ENCODE measurements around the gene ZMYM2.
"Not testable (repeated sequence)": the region's sequence is repeated elsewhere in the genome, so short reads cannot be mapped to it uniquely, and the experiment has no call there.

ZMYM2 gene

GRCh38 chr13:19982447-19983043 is 24.0 kb downstream of the ZMYM2 start:
- no peak for DNase-seq (ENCODE audit: low read depth)

DNA sequence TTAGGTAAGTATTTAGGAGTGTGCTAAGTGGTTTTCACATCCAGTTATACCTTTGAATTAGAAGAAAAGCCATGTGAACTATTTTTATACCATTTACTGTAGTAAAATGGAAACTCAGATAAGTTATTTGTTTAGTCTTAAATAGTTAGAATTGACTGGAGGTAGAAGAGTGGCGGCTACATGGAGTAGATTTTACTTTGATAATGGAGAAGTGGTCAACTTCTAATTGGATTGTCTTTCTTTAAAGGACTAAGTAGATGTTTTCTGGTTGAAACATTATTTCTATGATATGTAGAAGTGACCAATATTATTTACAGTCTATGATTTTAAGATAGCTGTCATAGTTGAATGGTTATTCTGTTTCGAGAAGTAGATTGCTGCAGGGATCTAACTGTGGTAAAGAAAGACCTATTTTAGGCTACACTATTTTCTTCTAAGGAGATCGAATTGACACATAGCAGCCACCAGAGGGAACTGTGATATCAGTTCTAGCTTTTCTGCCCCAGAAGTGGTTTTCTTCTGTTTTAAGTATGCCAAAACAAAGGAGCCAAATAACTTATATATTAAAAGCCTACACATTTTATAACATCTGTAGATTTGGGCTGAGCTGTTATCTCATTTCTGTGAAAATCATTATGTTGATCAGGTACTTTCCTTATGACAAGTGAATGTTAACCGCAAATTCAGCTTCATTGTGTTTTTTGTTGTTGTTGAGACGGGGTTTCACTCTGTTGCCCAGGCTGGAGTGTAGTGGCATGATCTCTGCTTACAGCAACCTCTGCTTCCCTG is 26.1 kb downstream of the ZMYM2 start:
- no peak for DNase-seq (ENCODE audit: low read depth)

DNA sequence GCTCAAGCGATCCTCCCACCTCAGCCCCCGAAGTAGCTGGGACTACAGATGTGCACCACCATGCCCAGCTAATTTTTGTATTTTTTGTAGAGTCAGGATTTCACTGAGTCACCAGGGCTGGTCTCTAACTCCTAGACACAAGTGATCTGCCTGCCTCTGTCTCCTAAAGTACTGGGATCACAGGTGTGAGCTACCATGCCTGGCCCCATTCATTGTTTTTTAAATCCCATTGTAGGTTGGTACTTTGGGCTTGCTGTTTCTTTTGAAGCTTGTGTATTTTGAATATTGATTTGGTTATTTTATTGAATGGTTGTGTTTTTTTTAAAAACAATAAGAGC is 26.7 kb downstream of the ZMYM2 start:
- DNase-seq (ENCODE audit: low read depth) = no peak

- no peak for DNase-seq (ENCODE audit: low read depth)
Observed at GRCh38 chr13:19991531-19991930, 33.0 kb downstream of the ZMYM2 start.

- no peak for DNase-seq (ENCODE audit: low read depth)
Observed at GRCh38 chr13:19993024-19993423, 34.5 kb downstream of the ZMYM2 start.

DNA sequence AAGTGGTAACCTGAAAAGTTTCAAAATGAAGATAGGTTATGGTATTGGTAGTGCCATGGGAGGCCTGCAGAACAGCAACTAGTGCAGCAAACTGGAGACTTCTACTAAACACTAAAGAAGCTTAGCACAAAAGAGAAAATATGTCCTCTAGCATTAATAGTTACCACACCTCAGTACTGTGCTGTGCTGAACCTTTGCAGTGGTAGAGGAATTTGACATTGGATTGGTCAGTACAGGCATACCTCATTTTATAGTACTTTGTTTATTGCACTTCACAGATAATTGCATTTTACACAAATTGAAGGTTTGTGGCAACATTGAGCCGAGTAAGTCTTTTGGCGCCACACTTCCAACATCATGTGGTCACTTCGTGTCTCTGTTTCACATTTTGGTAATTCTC is 40.4 kb downstream of the ZMYM2 start:
- no peak for DNase-seq (ENCODE audit: low read depth)

DNA sequence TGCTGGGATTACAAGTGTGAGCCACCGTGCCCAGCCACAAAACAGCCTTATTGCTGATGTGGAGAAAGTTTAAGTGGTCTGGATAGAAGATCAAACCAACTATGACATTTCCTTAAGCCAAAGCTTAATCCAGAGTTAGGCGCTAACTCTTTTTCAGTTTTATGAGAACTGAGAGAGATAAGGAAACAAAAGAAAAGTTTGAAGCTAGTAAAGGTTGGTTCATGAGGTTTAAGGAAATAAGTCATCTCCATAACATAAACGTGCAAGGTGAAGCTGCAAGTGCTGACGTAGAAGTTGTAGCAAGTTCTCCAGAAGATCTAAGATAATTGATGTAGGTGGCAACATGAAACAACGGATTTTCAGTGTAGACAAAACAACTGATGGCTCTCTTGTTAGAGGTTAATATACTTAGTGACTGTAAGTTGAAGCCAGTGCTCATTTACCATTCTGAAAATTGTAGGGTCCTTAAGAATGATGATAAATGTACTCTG is 41.6 kb downstream of the ZMYM2 start:
- no peak for DNase-seq (ENCODE audit: low read depth)

- DNase-seq (ENCODE audit: low read depth) = no peak
Observed at GRCh38 chr13:20001366-20002190, 43.1 kb downstream of the ZMYM2 start.

- no peak for DNase-seq (ENCODE audit: low read depth)
Observed at GRCh38 chr13:20002787-20003186, 44.3 kb downstream of the ZMYM2 start.

DNA sequence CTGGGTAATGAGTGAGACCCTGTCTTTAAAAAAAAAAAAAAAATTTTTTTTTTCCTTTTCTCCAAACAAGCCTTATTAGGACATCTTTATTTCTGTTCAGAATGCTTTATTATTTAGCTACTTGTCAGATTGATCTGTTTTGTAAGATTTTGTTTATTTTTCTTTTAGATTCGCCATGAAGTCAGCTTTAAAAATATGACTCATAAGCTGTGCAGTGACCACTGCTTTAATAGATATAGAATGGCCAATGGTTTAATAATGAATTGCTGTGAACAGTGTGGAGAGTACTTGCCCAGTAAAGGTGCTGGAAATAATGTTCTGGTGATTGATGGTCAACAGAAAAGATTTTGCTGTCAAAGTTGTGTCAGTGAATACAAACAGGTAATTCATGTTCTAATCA is 47.7 kb downstream of the ZMYM2 start:
- no peak for DNase-seq (ENCODE audit: low read depth)

DNA sequence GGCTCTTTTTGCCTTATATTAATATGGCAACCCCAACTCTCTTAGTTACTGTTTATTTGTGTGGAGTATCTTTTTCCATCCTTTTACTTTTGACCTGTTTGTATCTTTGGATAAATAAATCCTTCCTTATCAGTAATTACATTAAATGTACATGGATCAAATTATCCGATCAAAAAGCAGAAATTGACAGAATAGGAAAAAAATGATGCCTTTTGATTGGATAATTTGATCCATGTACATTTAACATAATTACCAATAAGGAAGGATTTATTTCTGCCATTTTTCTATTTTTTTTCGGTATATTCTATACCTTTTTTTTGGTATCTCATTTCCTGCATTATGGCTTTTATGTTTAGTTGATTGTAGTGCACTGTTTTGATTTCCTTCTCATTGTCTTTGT is 57.2 kb downstream of the ZMYM2 start:
- no peak for DNase-seq (ENCODE audit: low read depth)

DNA sequence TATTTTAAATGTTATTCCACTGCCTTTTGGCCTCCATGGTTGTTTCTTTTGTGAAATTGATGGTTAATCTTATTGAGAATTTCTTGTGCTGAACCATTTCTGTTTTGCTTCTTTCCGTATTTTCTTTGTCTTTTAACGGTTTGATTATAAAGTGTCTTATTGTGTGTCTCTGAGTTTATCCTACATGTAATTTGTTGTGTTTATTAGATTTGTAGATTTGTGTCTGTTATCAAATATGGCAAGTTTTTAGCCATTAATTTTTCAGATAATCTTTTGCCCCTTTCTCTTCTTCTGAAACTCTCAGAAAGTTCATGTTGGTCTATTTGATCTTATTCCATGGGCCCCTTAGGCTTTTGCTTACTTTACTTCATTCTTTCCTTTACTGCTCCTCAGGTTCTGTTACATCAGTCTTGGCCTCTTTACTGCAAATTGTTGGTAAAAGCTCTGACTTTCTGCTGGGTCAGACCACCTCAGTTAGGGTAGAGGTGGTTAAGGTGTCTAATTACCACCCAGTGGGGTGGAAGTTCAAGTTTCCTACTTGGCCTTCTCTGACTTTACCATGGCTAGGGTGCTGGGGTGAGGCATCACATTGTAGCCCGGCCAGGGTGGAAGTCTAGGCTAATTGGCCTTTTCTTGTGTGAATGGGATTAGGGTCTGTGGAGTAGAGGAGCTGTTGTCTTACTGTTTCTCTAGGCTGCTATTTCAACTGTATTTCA is 58.3 kb downstream of the ZMYM2 start:
- DNase-seq (ENCODE audit: low read depth) = no peak

DNA sequence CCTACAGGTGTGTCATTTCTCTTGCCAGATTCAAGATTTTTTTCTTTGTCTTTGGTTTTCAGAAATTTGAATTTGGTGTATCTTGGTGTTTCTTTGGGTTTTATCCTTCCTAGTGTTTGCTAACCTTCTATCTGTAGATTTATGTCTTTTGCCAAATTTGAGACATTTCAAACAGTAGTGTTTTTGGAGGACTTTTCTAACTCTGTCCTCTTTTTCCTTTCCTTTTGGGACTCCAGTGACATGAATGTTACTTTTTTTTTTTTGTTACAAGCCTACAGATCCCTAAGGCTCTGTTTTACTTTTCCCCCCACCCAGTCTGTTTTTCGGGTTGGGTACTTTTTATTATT is 58.8 kb downstream of the ZMYM2 start:
- DNase-seq (ENCODE audit: low read depth) = no peak

DNA sequence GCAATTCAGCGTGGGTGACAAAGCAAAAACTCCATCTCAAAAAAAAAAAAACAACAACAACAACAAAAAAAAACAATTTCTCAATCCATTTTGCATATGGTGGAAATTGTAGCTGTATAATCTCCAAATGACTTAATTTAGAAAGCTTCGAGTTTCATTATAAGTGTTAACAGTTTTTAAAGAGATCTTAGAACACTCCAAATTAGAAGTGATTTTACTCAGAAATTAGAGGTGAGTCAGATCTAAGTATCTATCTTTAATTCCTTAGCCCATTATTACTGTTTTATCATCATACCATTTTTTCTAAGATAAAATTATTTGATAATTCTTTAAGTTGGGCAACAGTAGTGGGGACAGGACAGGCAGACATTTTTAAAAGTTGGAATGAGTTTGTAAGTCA is 60.5 kb downstream of the ZMYM2 start:
- no peak for DNase-seq (ENCODE audit: low read depth)

DNA sequence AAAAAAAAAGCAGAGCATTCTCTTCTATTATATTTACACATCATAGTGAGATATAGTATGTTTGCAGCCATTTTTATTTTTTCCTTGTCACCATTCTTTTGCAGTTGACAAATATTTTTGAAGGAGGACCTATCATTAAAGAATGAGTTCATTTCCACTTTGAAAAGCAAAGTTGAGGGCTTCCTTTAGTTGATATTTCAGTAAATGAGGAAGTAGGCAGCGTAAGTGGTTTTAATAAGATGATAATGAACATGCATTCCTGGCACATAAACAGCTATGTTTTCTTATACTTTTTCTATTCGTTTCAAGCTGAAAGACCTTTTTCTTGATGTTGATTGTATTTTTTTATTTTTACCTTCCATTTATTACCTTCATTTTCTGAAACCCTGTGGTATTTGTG is 66.2 kb downstream of the ZMYM2 start:
- DNase-seq (ENCODE audit: low read depth) = no peak

GRCh38 chr13:20028953-20029352 is 70.4 kb downstream of the ZMYM2 start:
- no peak for DNase-seq (ENCODE audit: low read depth)

DNA sequence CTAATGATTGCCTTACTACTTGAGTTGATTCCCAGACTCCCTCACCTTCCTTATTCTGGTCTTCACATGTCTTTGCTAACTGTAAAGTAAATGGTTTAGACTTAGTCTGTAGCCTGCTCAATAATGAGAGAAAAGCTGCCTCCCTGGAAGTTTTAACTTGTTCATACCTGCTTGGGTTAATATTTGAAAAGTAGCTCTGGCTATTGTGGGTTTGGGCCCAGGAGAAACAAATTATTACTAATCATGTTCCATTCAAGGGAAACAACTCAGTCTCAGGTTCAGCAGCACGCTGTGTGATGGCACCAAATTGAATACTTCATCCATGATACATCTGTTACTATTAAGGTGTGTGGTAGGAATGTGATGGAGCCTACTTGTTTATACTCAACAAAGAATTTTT is 75.0 kb downstream of the ZMYM2 start:
- no peak for DNase-seq (ENCODE audit: low read depth)

DNA sequence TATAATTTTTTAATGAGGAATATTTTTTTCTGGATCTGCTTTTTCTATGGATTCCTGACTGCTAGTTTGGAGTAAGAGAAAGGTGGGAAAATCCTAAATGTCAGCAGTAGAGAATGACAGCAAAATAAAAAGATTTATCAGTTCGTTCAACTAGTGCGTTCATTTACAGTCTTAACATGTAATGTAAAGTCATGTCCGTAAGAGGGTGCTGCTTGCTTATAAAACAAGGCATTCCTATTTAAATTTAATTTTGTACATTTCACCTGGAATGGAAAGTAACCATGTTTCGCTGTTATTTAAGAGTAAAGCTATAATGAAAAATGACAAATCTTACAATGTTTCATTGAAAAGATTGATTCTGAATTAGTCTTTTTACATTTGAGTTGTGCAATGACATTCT is 76.6 kb downstream of the ZMYM2 start:
- no peak for DNase-seq (ENCODE audit: low read depth)

- no peak for DNase-seq (ENCODE audit: low read depth)
Observed at GRCh38 chr13:20037908-20038307, 79.4 kb downstream of the ZMYM2 start.

- not testable (repeated sequence) for DNase-seq (ENCODE audit: low read depth)
Observed at GRCh38 chr13:20042603-20043002, 84.1 kb downstream of the ZMYM2 start.

DNA sequence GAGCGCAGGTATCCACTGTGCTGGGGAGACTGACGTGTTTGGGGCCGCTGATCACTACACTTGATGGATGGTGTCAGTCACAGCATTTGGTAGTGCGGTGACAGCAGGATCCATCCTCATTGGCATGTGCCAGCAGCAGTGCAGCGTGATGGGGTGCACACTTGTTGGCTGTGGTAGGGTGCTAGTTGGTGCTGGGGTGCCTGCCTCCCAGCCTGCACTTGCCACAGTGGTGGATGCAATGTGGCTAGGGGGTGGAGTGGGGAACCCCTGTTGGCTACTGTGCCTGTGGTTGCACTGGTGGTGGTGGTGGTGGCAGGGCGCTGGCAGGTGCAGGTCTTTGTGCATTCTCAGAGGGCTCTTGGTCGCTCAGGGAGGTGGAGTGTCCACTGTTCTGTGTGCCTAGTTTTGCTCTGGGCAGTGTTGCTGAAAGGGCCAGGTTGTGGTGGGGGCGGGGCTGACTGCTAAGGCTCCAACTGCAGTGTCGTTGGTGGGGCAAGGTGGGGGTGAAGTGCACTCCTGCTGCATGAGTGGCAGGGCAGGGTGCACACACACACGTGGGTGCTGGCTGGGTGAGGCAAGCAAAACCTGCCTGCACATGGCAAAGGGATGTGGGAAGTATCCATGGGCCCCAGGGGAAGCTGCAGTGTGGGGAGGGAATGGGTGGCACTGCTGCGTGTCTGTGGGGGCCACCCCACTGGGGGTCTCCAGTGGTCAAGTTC is 84.8 kb downstream of the ZMYM2 start:
- no peak for DNase-seq (ENCODE audit: low read depth)

DNA sequence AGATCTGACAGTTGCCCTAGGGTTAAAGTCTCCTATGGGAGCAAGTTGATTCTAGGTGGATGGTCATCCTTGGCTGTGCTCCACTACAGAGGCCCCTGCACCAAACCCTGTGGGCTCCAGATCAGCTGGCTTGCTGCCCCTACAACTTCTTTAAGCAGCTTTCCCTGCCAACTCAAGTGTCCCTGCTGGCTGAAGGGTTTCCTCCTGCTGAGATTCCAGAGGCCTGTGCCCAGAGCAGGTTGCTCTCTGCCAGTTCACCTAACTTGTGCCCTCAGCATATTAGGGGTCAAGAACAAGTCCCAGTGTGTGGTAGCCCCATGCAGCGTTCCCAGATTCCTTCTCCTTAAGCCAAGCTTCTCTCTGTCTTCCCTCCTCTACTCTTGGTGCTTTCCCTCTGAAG is 85.6 kb downstream of the ZMYM2 start:
- DNase-seq (ENCODE audit: low read depth) = no peak

Data from T-helper 22 cell (primary cell).